ENCODE results near the gene TOPBP1. TPM values are rescaled to one million over a fixed set of nuclear protein-coding genes. Genes with fewer than 3 reads are reported as not detected.
"Not testable (repeated sequence)": the region's sequence is repeated elsewhere in the genome, so short reads cannot be mapped to it uniquely, and the experiment has no call there.

The TOPBP1 gene
- total RNA-seq, 1 experiment from 2014 or later: 56.8 TPM

- peak; percentile 64 for DNase-seq (ENCODE audit: low read depth)
Observed at GRCh38 chr3:133572158-133573053, 89.3 kb downstream of the TOPBP1 start.

- DNase-seq (ENCODE audit: low read depth): peak; percentile 92
Observed at GRCh38 chr3:133570937-133571320, 90.8 kb downstream of the TOPBP1 start.

GRCh38 chr3:133570139-133570936 is 91.4 kb downstream of the TOPBP1 start:
- peak; percentile 96 for DNase-seq (ENCODE audit: low read depth)

DNA sequence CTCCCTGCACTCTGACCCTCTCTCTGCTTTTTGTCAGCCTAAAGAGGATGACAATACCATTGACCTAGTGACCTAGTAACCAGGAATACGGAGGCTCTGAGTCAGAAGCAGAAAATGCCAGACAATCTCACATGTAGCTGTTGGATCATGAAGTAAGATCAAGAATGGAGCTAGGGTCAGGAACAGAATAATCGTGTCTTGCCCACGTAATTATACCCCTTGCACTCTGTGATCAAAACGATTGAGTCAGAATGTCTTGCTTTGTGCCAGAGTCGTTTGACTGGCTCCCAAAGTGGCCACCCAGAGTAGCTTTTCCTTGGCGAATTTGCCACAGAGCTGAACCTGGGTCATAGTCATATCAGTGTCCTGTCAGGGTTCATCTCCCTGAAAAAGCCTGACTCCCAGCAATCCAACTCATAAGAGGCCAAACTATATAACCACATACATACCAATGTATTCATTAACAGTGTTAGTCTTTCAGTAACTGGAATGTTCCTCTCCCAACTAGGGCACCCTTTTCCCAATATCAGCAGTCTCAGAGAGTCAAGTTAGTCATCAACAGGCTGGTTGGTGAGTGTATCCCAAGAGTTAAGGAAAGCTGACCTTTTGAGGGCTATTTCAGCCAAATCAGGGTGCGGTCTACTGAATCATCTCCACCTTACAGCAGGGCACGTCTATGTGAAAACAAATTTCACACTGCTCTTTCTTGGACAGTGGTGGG is 93.3 kb downstream of the TOPBP1 start:
- peak; percentile 99 for DNase-seq (ENCODE audit: low read depth)

- no peak for DNase-seq (ENCODE audit: low read depth)
Observed at GRCh38 chr3:133563816-133564215, 97.9 kb downstream of the TOPBP1 start.

- peak; percentile 54 for DNase-seq (ENCODE audit: low read depth)
Observed at GRCh38 chr3:133563186-133563591, 98.6 kb downstream of the TOPBP1 start.

GRCh38 chr3:133562376-133562775 is 99.4 kb downstream of the TOPBP1 start:
- no peak for DNase-seq (ENCODE audit: low read depth)

- DNase-seq (ENCODE audit: low read depth): no peak
Observed at GRCh38 chr3:133561679-133562078, 100.1 kb downstream of the TOPBP1 start.

DNA sequence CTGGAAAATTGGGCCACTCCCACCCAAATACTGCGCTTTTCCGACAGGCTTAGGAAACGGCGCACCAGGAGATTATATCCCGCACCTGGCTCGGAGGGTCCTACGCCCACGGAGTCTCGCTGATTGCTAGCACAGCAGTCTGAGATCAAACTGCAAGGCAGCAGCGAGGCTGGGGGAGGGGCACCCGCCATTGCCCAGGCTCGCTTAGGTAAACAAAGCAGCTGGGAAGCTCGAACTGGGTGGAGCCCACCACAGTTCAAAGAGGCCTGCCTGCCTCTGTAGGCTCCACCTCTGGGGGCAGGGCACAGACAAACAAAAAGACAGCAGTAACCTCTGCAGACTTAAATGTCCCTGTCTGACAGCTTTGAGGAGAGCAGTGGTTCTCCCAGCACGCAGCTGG is 110.2 kb downstream of the TOPBP1 start:
- not testable (repeated sequence) for DNase-seq (ENCODE audit: low read depth)

Other genes starting within 250 kb of the TOPBP1 start
- 143 and 202 TPM in 2 replicates for gene CDV3, start 88.3 kb downstream of the TOPBP1 start, total RNA-seq (2014; rRNA removed; shearing (Covaris generic))
- not detected in 2 replicates for gene TF, start 84.5 kb upstream of the TOPBP1 start, total RNA-seq (2014; rRNA removed; shearing (Covaris generic))
- gene SRPRB, start 143.9 kb upstream of the TOPBP1 start, total RNA-seq (2014; rRNA removed; shearing (Covaris generic)): 66.0 and 74.6 TPM in 2 replicates
- gene RAB6B, start 233.9 kb upstream of the TOPBP1 start, total RNA-seq (2014; rRNA removed; shearing (Covaris generic)): 0.25 and 0.62 TPM in 2 replicates